CD4-positive, alpha-beta T cell treated with Interleukin-17A for 4 hours (primary cell): Measurements from ENCODE around the gene AMIGO1.
"Not testable (repeated sequence)": the region's sequence is repeated elsewhere in the genome, so short reads cannot be mapped to it uniquely, and the experiment has no call there.

Experiments used
- DNase-seq: peaks from one replicate; pipeline ENCODE4 v3.0.0-alpha.2; 2020; ENCODE audit warnings: mixed read lengths

AMIGO1 gene

GRCh38 chr1:109481646-109482045 lies 27.9 kb downstream of the AMIGO1 start:
- no peak for DNase-seq

DNA sequence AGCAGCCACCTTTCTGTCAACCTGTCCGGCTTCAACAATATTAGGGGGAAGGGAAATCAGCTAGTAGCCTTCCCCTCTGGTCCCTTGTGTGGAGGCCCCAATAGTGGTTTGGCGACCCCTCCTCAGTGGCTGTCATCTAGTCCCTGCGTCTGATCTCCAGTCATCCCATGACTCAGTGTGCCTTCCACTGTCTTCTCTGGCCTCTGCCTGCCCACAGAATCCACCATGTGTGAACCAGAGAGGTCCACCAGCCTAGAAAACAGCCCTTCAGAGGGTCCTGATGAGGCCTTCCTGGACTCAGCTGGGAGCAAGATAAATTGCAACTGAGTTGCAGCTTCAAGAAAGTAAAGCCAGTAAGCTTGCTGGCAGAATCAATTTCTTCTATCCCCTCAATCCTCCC lies 29.6 kb downstream of the AMIGO1 start:
- DNase-seq: no peak

DNA sequence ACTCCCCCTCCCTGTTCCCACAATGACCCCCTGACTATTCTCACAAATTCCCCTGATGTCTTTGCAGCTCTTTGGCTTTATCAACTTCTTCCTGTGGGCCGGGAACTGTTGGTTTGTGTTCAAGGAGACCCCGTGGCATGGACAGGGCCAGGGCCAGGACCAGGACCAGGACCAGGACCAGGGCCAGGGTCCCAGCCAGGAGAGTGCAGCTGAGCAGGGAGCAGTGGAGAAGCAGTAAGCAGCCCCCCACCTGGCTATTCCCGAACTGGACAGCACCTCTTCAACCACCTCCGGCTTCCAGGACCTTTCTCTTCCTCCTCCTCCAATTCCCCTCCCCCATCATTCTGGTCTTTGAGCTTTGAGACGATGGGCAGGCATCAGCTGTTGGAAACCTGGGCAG lies 30.2 kb downstream of the AMIGO1 start:
- no peak for DNase-seq

- DNase-seq: peak; percentile 47
These were observed 30.7 kb downstream of the AMIGO1 start for GRCh38 chr1:109478806-109479205.

- DNase-seq: no peak
These were observed 31.7 kb downstream of the AMIGO1 start for GRCh38 chr1:109477821-109478220.

DNA sequence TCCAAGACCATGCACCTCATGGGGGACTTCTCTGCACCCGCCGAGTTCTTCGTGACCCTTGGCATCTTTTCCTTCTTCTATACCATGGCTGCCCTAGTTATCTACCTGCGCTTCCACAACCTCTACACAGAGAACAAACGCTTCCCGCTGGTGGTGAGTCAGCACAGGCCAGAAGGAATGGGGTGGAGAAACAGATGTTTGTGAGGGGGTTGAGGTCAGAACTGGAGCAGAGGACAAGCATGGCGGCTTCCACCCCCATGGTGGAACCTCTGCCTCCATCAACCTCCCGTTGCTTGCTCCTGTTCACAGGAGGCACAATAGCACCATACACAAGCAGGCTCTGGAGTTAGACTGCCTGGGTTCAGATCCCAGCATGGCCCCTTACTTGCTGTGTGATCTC lies 32.7 kb downstream of the AMIGO1 start:
- DNase-seq: no peak

DNA sequence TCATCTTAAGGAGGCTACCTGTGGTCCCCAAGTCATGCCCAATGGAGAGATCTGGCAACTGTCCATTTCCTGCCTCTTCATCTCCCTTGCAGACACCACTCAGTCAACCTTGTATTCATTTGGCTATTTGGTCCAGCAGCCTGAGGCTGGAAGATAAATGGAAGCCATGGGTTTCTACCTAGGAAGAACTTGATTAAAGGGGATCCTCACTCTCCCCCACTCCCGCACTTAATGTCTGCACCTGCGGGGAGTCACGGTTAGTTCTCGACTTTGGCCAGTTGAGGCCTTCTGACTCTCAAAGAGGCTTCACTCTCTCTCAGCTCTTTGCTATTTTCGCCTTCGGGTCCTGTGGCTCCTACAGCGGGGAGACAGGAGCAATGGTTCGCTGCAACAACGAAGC lies 34.3 kb downstream of the AMIGO1 start:
- DNase-seq: no peak

DNA sequence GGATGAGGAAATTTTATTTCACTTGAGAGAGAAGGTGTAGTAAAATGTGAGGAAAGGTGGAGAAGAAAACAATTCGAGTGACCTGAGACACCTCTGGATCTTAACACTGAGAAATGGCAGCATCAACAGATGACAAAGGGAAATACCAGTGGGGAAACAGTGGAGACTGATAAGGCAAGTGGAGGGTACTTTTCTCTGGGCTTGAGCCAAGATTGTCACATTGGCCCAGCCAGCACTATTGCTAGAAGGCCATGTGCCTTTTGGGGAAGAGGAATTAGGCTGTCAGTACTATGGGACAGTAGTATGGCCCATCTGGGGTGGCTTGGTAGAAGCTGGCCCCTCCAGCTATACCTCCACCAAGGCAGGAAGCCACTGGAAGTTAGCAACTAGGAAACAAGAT lies 34.8 kb downstream of the AMIGO1 start:
- DNase-seq: no peak

GRCh38 chr1:109473284-109474057 lies 36.1 kb downstream of the AMIGO1 start:
- DNase-seq: not testable (repeated sequence)

GRCh38 chr1:109472779-109473178 lies 36.7 kb downstream of the AMIGO1 start:
- DNase-seq: no peak

DNA sequence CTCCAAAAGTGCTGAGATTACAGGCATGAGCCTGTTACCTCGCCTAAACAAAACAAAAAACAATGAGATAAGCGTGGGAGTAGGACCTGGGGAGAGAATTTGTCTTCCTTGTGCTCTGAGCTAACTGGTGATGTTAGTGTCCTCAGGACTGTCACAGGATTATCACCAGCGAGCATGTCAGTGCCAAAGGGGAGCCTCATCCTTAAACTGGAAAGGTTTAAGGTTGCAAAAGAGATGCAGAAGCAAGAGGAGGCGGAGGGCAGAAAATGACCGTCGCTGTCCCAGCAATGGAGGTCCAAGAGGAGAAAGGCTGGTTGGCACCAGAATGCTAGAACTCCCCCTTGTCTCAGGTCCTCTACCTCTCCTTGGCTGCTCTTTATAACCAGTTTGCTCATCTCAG lies 39.3 kb downstream of the AMIGO1 start:
- DNase-seq: no peak

DNA sequence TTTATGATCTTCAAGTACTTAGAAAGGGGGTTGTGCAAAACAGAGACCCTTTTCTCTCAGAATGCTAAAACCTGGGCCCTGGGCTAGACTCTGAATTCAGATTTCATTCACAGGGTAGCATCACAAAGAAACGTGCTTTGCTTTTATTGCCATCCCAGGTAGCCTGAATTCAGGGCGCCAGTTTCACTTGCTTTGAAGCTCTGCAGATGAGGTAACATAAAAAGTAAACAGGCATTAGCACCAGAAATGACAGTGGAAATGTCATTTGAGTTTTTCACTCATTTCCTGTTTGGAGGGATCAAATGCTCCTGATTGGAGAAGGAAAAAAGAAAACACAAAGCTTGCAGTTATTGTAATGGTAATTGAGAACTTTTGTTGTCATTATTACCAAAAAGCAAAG lies 40.6 kb downstream of the AMIGO1 start:
- DNase-seq: no peak

GRCh38 chr1:109468061-109468460 lies 41.5 kb downstream of the AMIGO1 start:
- no peak for DNase-seq

DNA sequence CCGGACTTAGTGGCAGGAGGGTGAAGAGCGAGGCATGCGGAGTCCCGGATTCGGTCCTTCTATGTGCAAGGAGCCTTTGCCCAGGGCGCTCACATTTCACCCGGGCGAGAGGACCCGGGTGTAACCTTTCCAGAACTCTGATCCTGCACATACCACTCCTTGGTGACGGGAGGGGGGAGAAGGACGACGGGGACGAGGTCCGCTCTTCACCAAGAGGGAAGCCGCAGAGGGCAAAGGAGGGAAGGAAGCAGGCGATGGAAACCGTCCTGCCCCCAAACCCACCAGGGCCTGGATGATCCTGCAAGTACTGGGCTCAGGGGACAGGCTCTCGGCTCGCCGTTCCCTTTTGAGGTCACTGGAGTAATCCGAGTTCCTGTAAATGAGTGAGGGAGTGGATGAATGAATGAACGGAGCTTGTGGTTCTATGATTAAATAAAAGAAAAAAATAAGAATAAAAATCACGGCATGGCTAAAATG lies 42.2 kb downstream of the AMIGO1 start:
- DNase-seq: no peak

DNA sequence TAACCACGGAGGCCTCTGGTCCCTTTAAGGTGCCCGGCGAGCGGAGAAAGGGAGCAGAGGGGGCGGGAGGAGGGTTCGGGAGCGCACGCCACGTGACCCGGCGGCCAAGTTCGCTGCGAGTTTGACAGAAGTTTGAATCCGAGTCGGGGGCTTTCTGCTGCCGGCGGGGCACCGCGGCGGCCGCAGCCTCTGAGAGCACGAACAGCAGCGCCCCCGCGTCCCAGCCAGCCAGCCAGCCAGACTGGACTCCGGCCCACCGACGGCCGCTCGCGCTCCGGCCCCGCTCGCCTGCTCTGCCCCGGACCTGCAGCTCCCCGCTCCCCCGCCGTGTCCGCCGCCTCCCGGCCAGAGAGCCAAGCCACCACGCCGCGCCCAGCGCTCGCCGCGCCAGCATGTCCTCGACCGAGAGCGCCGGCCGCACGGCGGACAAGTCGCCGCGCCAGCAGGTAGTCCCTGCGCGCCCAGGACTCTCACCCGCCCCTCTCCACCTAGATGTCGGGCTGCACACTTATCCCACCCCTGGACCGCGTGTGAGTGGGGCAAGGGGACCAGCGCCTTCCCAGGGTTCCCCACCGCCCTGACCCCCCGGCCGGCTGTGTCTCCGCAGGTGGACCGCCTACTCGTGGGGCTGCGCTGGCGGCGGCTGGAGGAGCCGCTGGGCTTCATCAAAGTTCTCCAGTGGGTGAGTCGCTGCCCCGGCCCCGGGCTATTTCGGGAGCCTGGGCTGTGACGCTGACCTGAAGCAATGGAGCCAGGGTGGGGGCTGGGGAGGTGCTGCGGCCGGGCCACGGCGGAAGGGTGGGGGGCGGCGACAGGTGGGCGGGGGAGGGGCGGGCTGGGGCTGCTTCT lies 42.9 kb downstream of the AMIGO1 start, which contains the start of gene SYPL2:
Gene SYPL2, plus strand, starts transcription at position 95 of the 849 bp plus-strand sequence. Its CDS starts 298 bp downstream, at position 393.
- peak; percentile 25 for DNase-seq

GRCh38 chr1:109466125-109466451 lies 43.4 kb downstream of the AMIGO1 start:
- DNase-seq: no peak

- DNase-seq: no peak
These were observed 51.7 kb downstream of the AMIGO1 start for GRCh38 chr1:109457819-109458218.

DNA sequence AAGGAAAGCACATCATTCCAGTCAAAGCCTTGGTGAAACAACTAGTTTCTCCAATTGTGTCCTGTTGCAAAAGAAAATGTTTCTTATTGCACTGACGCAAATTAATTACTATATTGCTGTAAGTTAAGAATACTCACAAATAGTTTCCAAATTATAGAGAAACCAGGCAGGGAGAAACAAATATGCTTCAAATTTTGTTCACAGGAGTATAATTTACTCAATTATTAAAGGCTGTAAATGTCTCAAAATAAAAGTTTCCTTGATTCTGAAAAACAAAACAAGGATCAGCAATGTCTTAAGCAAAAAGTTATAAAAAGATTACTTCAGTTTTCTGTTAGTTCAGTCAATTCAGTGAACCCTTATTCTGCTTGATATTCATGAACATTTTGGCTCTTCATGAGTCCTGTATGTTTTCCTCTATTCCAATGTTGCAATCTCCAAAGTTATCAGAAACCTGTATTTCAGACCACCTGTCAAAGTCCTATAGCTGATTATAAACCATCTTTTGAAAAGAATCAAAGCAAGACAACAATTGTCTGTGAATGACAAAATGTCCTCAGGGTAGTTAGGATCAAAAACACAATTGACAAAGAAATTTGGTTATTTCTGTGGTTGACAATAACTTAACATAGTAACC lies 54.9 kb downstream of the AMIGO1 start:
- DNase-seq: no peak
